SU-DHL-6 (cell line): ENCODE data around the gene DGLUCY.

Experiments used
- H2AFZ ChIP-seq: fragments of 200-600 bp; sonication (generic); 2 replicates; pipeline ENCODE4 v1.6.1; 2014; ENCODE audit warnings: low read depth, mild to moderate bottlenecking, moderate library complexity, mixed read lengths, antibody characterized with exemption, low read length; ENCODE audit not compliant: severe bottlenecking
- H3F3A ChIP-seq: fragments of 200-600 bp; shearing (Covaris generic); 2 replicates; pipeline ENCODE4 v1.6.0; 2016; ENCODE audit warnings: antibody characterized with exemption, mild to moderate bottlenecking; ENCODE audit not compliant: insufficient read depth
- H3K27ac ChIP-seq: fragments of 200-600 bp; sonication (generic); 2 replicates; pipeline ENCODE4 v1.5.1; 2016; ENCODE audit warnings: low read depth, mild to moderate bottlenecking, low read length, moderate library complexity, mixed read lengths
- H3K27me3 ChIP-seq: fragments of 200-600 bp; sonication (generic), shearing (Covaris generic); 2 replicates; pipeline ENCODE4 v1.6.0; 2014; ENCODE audit warnings: mild to moderate bottlenecking, low read length
- H3K36me3 ChIP-seq: fragments of 200-600 bp; sonication (generic); 2 replicates; pipeline ENCODE4 v1.6.1; 2014; ENCODE audit warnings: mild to moderate bottlenecking, low read length, mixed read lengths
- H3K4me2 ChIP-seq: fragments of 300-600, 200-600 bp; shearing (Covaris generic), sonication (generic); 2 replicates; pipeline ENCODE4 v1.6.0; 2014; ENCODE audit warnings: low read length, low read depth, mild to moderate bottlenecking; ENCODE audit not compliant: poor library complexity, severe bottlenecking
- H3K4me3 ChIP-seq: fragments of 200-600 bp; sonication (generic); 2 replicates; pipeline ENCODE4 v1.5.1; 2014; ENCODE audit warnings: antibody characterized with exemption, low read length, mild to moderate bottlenecking, mixed read lengths; ENCODE audit not compliant: insufficient read depth, poor library complexity, severe bottlenecking
- H3K79me2 ChIP-seq: fragments of 200-600 bp; sonication (generic); 2 replicates; pipeline ENCODE4 v1.6.1; 2014; ENCODE audit warnings: mild to moderate bottlenecking, low read length, moderate library complexity; ENCODE audit not compliant: insufficient read depth
- H3K9ac ChIP-seq: fragments of 200-600 bp; sonication (generic); 2 replicates; pipeline ENCODE4 v1.7.0; 2014; ENCODE audit warnings: mild to moderate bottlenecking, low read length
- H3K9me2 ChIP-seq: fragments of 200-600 bp; sonication (generic); replicated peaks from 2 replicates; pipeline ENCODE4 v1.6.1; 2014; ENCODE audit warnings: low read length; ENCODE audit not compliant: insufficient read depth
- H3K9me3 ChIP-seq: fragments of 200-600 bp; sonication (generic); 2 replicates; pipeline ENCODE4 v1.6.1; 2014; ENCODE audit warnings: low read length, mixed read lengths; ENCODE audit not compliant: insufficient read depth
- H4K20me1 ChIP-seq: fragments of 200-600 bp; sonication (generic); 2 replicates; pipeline ENCODE4 v1.6.1; 2014; ENCODE audit warnings: low read depth, mild to moderate bottlenecking, antibody characterized with exemption, low read length, moderate library complexity, mixed read lengths
- EZH2phosphoT487 ChIP-seq: fragments of 200-600 bp; sonication (generic), shearing (Covaris generic); conservative IDR thresholded peaks from 2 replicates; pipeline ENCODE4 v1.6.1; 2018; ENCODE audit warnings: mild to moderate bottlenecking, antibody characterized with exemption, low read length, moderate library complexity, mixed read lengths
- TF ChIP-seq, protein P1 (sequence below): fragments of 200-600 bp; sonication (generic); IDR thresholded peaks from one replicate; pipeline ENCODE4 v1.5.1; 2017; ENCODE audit warnings: antibody characterized with exemption, mild to moderate bottlenecking, low read length, moderate library complexity; ENCODE audit not compliant: insufficient read depth, poor library complexity, severe bottlenecking

DGLUCY gene

DNA sequence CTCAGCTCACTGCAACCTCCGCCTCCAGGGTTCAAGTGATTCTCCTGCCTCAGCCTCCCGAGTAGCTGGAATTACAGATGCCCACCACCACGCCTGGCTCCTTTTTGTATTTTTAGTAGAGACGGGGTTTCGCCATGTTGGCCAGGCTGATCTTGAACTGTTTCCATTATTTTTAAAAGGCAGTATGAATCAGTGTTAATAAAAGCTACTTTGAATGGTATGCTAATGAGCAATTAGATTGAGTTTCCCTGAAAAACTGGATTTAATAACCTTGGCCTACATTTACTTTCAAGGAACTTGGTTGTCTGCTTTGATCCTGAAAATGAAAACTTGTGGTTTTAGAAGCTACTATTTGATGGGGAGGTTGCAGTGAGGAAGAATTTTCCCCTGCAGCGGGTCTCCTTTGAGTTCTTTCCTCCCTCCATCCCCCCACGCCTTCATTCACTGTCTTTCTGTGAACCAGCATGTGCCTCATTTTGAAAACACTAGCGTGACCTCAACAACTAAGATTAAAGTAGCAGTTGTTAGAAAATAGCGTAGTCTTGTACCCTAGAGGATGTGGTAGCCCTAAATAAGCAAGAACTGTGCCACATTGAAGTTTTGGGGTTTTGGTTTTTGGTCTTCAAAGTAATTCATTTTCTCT, 35.7 kb upstream of the DGLUCY start:
- Histone ChIP-seq H4K20me1 (no peaks in the 10 kb centered on the region), H3K27ac (no peak overlapping the region), H3K4me2 (no peak overlapping the region), H3K4me3 (no peak overlapping the region), H3K9me2 (no peaks in the 10 kb centered on the region), H3K9me3 (no peaks in the 10 kb centered on the region), H3K27me3 (no peaks in the 10 kb centered on the region), H3K36me3 (no peaks in the 10 kb centered on the region), H3F3A (no peaks in the 10 kb centered on the region), H3K9ac (no peak overlapping the region), H3K79me2 (no peaks in the 10 kb centered on the region), H2AFZ (no peak overlapping the region)
- TF ChIP-seq, protein P1, sequence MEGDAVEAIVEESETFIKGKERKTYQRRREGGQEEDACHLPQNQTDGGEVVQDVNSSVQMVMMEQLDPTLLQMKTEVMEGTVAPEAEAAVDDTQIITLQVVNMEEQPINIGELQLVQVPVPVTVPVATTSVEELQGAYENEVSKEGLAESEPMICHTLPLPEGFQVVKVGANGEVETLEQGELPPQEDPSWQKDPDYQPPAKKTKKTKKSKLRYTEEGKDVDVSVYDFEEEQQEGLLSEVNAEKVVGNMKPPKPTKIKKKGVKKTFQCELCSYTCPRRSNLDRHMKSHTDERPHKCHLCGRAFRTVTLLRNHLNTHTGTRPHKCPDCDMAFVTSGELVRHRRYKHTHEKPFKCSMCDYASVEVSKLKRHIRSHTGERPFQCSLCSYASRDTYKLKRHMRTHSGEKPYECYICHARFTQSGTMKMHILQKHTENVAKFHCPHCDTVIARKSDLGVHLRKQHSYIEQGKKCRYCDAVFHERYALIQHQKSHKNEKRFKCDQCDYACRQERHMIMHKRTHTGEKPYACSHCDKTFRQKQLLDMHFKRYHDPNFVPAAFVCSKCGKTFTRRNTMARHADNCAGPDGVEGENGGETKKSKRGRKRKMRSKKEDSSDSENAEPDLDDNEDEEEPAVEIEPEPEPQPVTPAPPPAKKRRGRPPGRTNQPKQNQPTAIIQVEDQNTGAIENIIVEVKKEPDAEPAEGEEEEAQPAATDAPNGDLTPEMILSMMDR, result no peak
- no peak for TF ChIP-seq EZH2phosphoT487

DNA sequence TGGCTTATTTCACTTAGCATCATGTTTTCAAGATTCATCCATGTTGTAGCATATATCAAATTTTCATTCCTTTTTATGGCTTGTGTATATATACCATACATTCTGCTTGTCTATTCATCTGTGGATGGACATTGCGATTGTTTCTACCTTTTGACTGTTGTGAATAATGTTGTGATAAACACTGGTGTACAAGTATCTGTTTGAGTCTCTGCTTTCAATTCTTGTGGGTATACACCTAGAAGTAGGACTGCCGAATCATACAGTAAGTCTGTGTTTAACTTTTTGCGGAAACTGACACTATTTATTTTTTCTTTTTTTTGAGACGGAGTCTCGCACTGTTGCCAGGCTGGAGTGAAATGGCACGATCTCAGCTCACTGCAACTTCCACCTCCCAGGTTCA, 33.8 kb upstream of the DGLUCY start:
- Histone ChIP-seq H3K36me3 (no peaks in the 10 kb centered on the region), H3K9me2 (no peaks in the 10 kb centered on the region), H3K27me3 (no peaks in the 10 kb centered on the region), H3K4me2 (no peak overlapping the region), H3F3A (no peaks in the 10 kb centered on the region), H4K20me1 (no peaks in the 10 kb centered on the region), H2AFZ (no peak overlapping the region), H3K9ac (no peak overlapping the region), H3K4me3 (no peak overlapping the region), H3K27ac (no peak overlapping the region), H3K79me2 (no peaks in the 10 kb centered on the region), H3K9me3 (no peaks in the 10 kb centered on the region)
- TF ChIP-seq, protein P1, result no peak
- no peak for TF ChIP-seq EZH2phosphoT487

DNA sequence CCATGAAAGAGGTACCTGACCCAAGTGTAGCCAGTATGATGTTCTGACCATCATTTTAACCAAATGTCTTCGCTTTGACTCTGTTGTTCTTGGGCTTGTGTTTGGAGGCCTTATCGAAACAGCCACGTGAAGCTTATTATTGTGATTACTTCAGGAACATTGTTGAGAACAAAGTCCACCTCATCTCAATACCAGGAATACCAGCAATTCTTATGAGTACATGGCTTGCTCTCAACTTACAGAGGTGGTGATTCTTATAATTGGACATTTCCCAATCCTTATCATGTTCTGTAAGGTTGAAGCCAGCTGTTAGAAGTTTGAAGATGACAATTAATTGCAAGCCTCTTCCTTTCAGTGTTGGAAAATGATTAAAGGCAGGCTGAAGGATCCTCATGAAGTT, 31.6 kb upstream of the DGLUCY start:
- TF ChIP-seq EZH2phosphoT487, result no peak
- TF ChIP-seq, protein P1, result no peak
- Histone ChIP-seq H3K9me3 (no peaks in the 10 kb centered on the region), H3F3A (no peaks in the 10 kb centered on the region), H2AFZ (no peak overlapping the region), H3K4me3 (no peak overlapping the region), H3K79me2 (no peaks in the 10 kb centered on the region), H3K27me3 (no peaks in the 10 kb centered on the region), H3K9me2 (no peaks in the 10 kb centered on the region), H3K36me3 (no peaks in the 10 kb centered on the region), H4K20me1 (no peaks in the 10 kb centered on the region), H3K4me2 (no peak overlapping the region), H3K9ac (no peak overlapping the region), H3K27ac (no peak overlapping the region)
